K562 (cell line): Measurements from ENCODE around the gene STEAP1B.

Source experiments
- ATF2 ChIP-seq: sonication (generic); formaldehyde crosslinking; IDR thresholded peaks from 2 replicates; pipeline ENCODE4 v1.8.1; 2022; ENCODE audit warnings: missing genetic modification reagents
- ATF3 ChIP-seq, 2 experiments: fragments of 450-650 bp in 1 of 2; sonication (generic) in 1 of 2; formaldehyde crosslinking in 1 of 2; IDR thresholded peaks in 1 of 2; conservative IDR thresholded peaks in 1 of 2; 2 replicates each; pipeline versions ENCODE4 v1.6.1 to v1.8.1; 2016 to 2023; ENCODE audit warnings: mild to moderate bottlenecking in 2 of 2, moderate library complexity in 2 of 2, inconsistent platforms in 1 of 2, missing genetic modification reagents in 1 of 2
- CTCF ChIP-seq, 3 experiments: IDR thresholded peaks in 2 of 3; conservative IDR thresholded peaks in 1 of 3; 2 replicates each; pipeline ENCODE4 v1.5.1; 2011 to 2012; ENCODE audit warnings: low read length in 3 of 3, mild to moderate bottlenecking in 3 of 3, control low read depth in 2 of 3, improper control_type of control experiment in 1 of 3, inconsistent platforms in 1 of 3, low read depth in 1 of 3, mixed read lengths in 1 of 3, moderate library complexity in 1 of 3; ENCODE audit not compliant: insufficient read depth in 2 of 3
- DNMT1 ChIP-seq: fragments of 450-650 bp; IDR thresholded peaks from 2 replicates; pipeline ENCODE4 v1.6.1; 2016; ENCODE audit warnings: antibody characterized with exemption, mild to moderate bottlenecking
- E2F6 ChIP-seq, 2 experiments: IDR thresholded peaks; 2 replicates each; pipeline ENCODE4 v1.6.1; 2011; ENCODE audit warnings: borderline replicate concordance in 1 of 2, control low read depth in 1 of 2, low read depth in 1 of 2, low read length in 1 of 2, mild to moderate bottlenecking in 1 of 2, mixed read lengths in 1 of 2, moderate library complexity in 1 of 2; ENCODE audit not compliant: insufficient read depth in 1 of 2, insufficient read length in 1 of 2, poor library complexity in 1 of 2, severe bottlenecking in 1 of 2; ENCODE audit errors: extremely low read depth in 1 of 2
- GTF2F1 ChIP-seq: IDR thresholded peaks from 2 replicates; pipeline ENCODE4 v1.6.1; 2011; ENCODE audit warnings: low read depth, low read length, improper control_type of control experiment
- MAX ChIP-seq: sonication (generic); formaldehyde crosslinking; IDR thresholded peaks from 2 replicates; pipeline ENCODE4 v1.9.0; 2022; ENCODE audit warnings: mild to moderate bottlenecking, missing genetic modification reagents
- MTF1 ChIP-seq: fragments of 250-450 bp; sonication (Bioruptor Pico); IDR thresholded peaks from 2 replicates; pipeline ENCODE4 v1.9.0; 2021; ENCODE audit warnings: moderate library complexity, mild to moderate bottlenecking, inconsistent platforms, borderline replicate concordance
- NCOR1 ChIP-seq: fragments of 450-650 bp; IDR thresholded peaks from 2 replicates; pipeline ENCODE4 v1.6.1; 2016; ENCODE audit warnings: mild to moderate bottlenecking, moderate library complexity
- NRF1 ChIP-seq, 2 experiments: fragments of 450-650 bp; IDR thresholded peaks in 1 of 2; conservative IDR thresholded peaks in 1 of 2; 2 replicates each; pipeline ENCODE4 v1.6.1; 2014; ENCODE audit warnings: mild to moderate bottlenecking in 2 of 2
- PHF8 ChIP-seq: fragments of 200-600 bp; sonication (generic); IDR thresholded peaks from 2 replicates; pipeline ENCODE4 v1.6.1; 2012; ENCODE audit warnings: mixed run types, mild to moderate bottlenecking, inconsistent platforms, low read length, moderate library complexity, borderline replicate concordance
- RBBP5 ChIP-seq: fragments of 200-600 bp; sonication (generic); IDR thresholded peaks from 2 replicates; pipeline ENCODE4 v1.6.1; 2012; ENCODE audit warnings: borderline replicate concordance, mild to moderate bottlenecking, low read length, control low read depth, inconsistent platforms; ENCODE audit not compliant: insufficient read depth, poor library complexity, severe bottlenecking
- SRF ChIP-seq, 2 experiments: fragments of 250-450, 450-650 bp in 1 of 2; sonication (Bioruptor Pico) in 1 of 2; sonication (generic) in 1 of 2; formaldehyde crosslinking; IDR thresholded peaks; 2 replicates each; pipeline versions ENCODE4 v1.5.0 to v1.5.1; 2020 to 2022; ENCODE audit warnings: mild to moderate bottlenecking in 1 of 2, missing genetic modification reagents in 1 of 2

GRCh38 chr7:22546769-22547168 is 46.8 kb upstream of the STEAP1B start:
- no peak for TF ChIP-seq ATF2 (CRISPR knock-in tag)
- TF ChIP-seq NRF1 (conservative IDR thresholded peaks at IDR 0.05 in 1 of 2, IDR thresholded peaks at IDR 0.05 in 1 of 2) = no peak
- TF ChIP-seq SRF (CRISPR knock-in tag; IDR thresholded peaks at IDR 0.05) = no peak
- no peak for TF ChIP-seq MTF1 (CRISPR knock-in tag)
- no peak for TF ChIP-seq E2F6 (IDR thresholded peaks at IDR 0.05; ENCODE audit: borderline replicate concordance in 1 of 2, extremely low read depth in 1 of 2, insufficient read depth in 1 of 2, insufficient read length in 1 of 2, low read depth in 1 of 2, low read length in 1 of 2, poor library complexity in 1 of 2, severe bottlenecking in 1 of 2)
- no peak for TF ChIP-seq CTCF (IDR thresholded peaks at IDR 0.05 in 2 of 3, conservative IDR thresholded peaks at IDR 0.05 in 1 of 3; ENCODE audit: insufficient read depth in 2 of 3, low read depth in 1 of 3, low read length in 3 of 3)
- TF ChIP-seq PHF8 = no peak
- no peak for TF ChIP-seq ATF3 (IDR thresholded peaks at IDR 0.05)
- TF ChIP-seq ATF3 (CRISPR knock-in tag; conservative IDR thresholded peaks at IDR 0.05) = no peak
- no peak for TF ChIP-seq MAX (CRISPR knock-in tag)
- TF ChIP-seq GTF2F1 = no peak
- no peak for TF ChIP-seq DNMT1
- no peak for TF ChIP-seq NCOR1
- no peak for TF ChIP-seq RBBP5
